NCI-H2081 (cell line): ENCODE measurements around the gene ITPRIPL2.

Source experiments
- DNase-seq, 2 experiments: peaks; one replicate each; lab custom pipeline; 2025; lab: John Stamatoyannopoulos, UW

Gene ITPRIPL2

GRCh38 chr16:19093631-19094541 lies 19.9 kb upstream of the ITPRIPL2 start:
- DNase-seq, result no peak

- DNase-seq, result no peak
Measured at GRCh38 chr16:19094542-19095365, 19.0 kb upstream of the ITPRIPL2 start.

GRCh38 chr16:19095654-19096053 lies 18.1 kb upstream of the ITPRIPL2 start:
- DNase-seq, result no peak

- DNase-seq, result no peak
Measured at GRCh38 chr16:19098173-19098572, 15.6 kb upstream of the ITPRIPL2 start.

- DNase-seq, result no peak
Measured at GRCh38 chr16:19102187-19102872, 11.4 kb upstream of the ITPRIPL2 start.

- no peak for DNase-seq
Measured at GRCh38 chr16:19104607-19105006, 9.2 kb upstream of the ITPRIPL2 start.

GRCh38 chr16:19105131-19105530 lies 8.6 kb upstream of the ITPRIPL2 start:
- DNase-seq, result no peak

GRCh38 chr16:19105891-19106624 lies 7.7 kb upstream of the ITPRIPL2 start:
- no peak for DNase-seq

- no peak for DNase-seq
Measured at GRCh38 chr16:19106625-19107020, 7.1 kb upstream of the ITPRIPL2 start.

GRCh38 chr16:19108409-19109287 lies 5.1 kb upstream of the ITPRIPL2 start:
- no peak for DNase-seq

- DNase-seq, result no peak
Measured at GRCh38 chr16:19109288-19109664, 4.5 kb upstream of the ITPRIPL2 start.

GRCh38 chr16:19110537-19111360 lies 3.0 kb upstream of the ITPRIPL2 start:
- no peak for DNase-seq

- DNase-seq, result no peak
Measured at GRCh38 chr16:19112099-19112407, 1.7 kb upstream of the ITPRIPL2 start.

- no peak for DNase-seq
Measured at GRCh38 chr16:19114359-19115147, 789 bp downstream of the ITPRIPL2 start.

GRCh38 chr16:19115148-19116021 lies 1.6 kb downstream of the ITPRIPL2 start:
- DNase-seq, result no peak

GRCh38 chr16:19116711-19117449 lies 3.1 kb downstream of the ITPRIPL2 start:
- DNase-seq, result no peak

GRCh38 chr16:19118938-19119431 lies 5.2 kb downstream of the ITPRIPL2 start:
- no peak for DNase-seq
